Measurements from ENCODE around the gene DNAJA4. TPM values are rescaled to one million over a fixed set of nuclear protein-coding genes. Genes with fewer than 3 reads are reported as not detected.

DNAJA4 gene
- total and polyA plus RNA-seq, 2 of the 8 experiments (the other 6 are each of a cell fraction or from before 2014, with no cell fraction given) = 3.6 to 6.2 TPM

GRCh38 chr15:78304216-78305066 is 40.1 kb downstream of the DNAJA4 start (continued):
- TF ChIP-seq CHD7 (IDR thresholded peaks at IDR 0.05; ENCODE audit: insufficient replicate concordance, low read length) (no peak), CHD2 (IDR thresholded peaks at IDR 0.05; ENCODE audit: low read length) (no peak), NRF1 (IDR thresholded peaks at IDR 0.05; ENCODE audit: low read depth, low read length) (no peak), SIRT6 (IDR thresholded peaks at IDR 0.05; ENCODE audit: low read length) (no peak), MAFK (IDR thresholded peaks at IDR 0.05; ENCODE audit: low read depth, low read length) (no peak), SIX5 (IDR thresholded peaks at IDR 0.05; ENCODE audit: low read depth, low read length) (no peak), EGR1 (IDR thresholded peaks at IDR 0.05; ENCODE audit: borderline replicate concordance, low read depth, low read length) (no peak)
